Tibial nerve (tissue), 3 donors: ENCODE data around the gene NSG2.

ENCODE experiments used
- CTCF ChIP-seq, 5 experiments: fragments of 200-600 bp in 3 of 5; fragments of 450-650 bp in 2 of 5; sonication (generic) in 3 of 5; IDR thresholded peaks; one replicate each; pipeline ENCODE4 v1.5.1; 2016 to 2019; ENCODE audit warnings: antibody characterized with exemption in 5 of 5, mild to moderate bottlenecking in 3 of 5, moderate library complexity in 2 of 5
- POLR2A ChIP-seq, 2 donors: fragments of 450-650 bp; IDR thresholded peaks; one replicate each; pipeline ENCODE4 v1.6.1; 2017; ENCODE audit warnings: antibody characterized with exemption in 2 of 2, mild to moderate bottlenecking in 2 of 2, moderate library complexity in 2 of 2

- TF ChIP-seq CTCF (IDR thresholded peaks at IDR 0.05) (no peak), POLR2A (IDR thresholded peaks at IDR 0.05) (no peak)
Observed at GRCh38 chr5:174003795-174004194, 41.7 kb upstream of the NSG2 start.
